BE2C (cell line): ENCODE results near the gene DAGLB.
"Not testable (repeated sequence)": the region's sequence is repeated elsewhere in the genome, so short reads cannot be mapped to it uniquely, and the experiment has no call there.

Experiments used
- DNase-seq: peaks from one replicate; pipeline ENCODE4 v3.0.0-alpha.2; 2020
- H3K27me3 ChIP-seq: fragments of 250-450 bp; sonication (Bioruptor Pico); 2 replicates; pipeline ENCODE4 v1.5.1; 2020; ENCODE audit warnings: mild to moderate bottlenecking
- H3K36me3 ChIP-seq: fragments of 250-450 bp; sonication (Bioruptor Pico); 2 replicates; pipeline ENCODE4 v1.5.1; 2020; ENCODE audit warnings: mild to moderate bottlenecking
- H3K4me1 ChIP-seq: fragments of 250-450 bp; sonication (Bioruptor Pico); 2 replicates; pipeline ENCODE4 v1.5.1; 2020
- H3K4me3 ChIP-seq: 2 replicates; pipeline ENCODE4 v1.5.1; 2011; ENCODE audit warnings: low read depth, low read length
- H3K9me3 ChIP-seq: fragments of 250-450 bp; sonication (Bioruptor Pico); 2 replicates; pipeline ENCODE4 v1.5.1; 2020
- CTCF ChIP-seq: IDR thresholded peaks from 2 replicates; pipeline ENCODE4 v1.5.1; 2012; ENCODE audit warnings: mild to moderate bottlenecking, low read depth, low read length

DAGLB gene

GRCh38 chr7:6399351-6399750, 48.4 kb downstream of the DAGLB start:
- Histone ChIP-seq H3K4me3 (no peak overlapping the region), H3K36me3 (peaks cover 57% of the 10 kb centered on the region), H3K4me1 (no peaks in the 10 kb centered on the region), H3K9me3 (no peaks in the 10 kb centered on the region), H3K27me3 (no peaks in the 10 kb centered on the region)
- no peak for TF ChIP-seq CTCF
- DNase-seq: no peak

GRCh38 chr7:6398943-6399342, 48.8 kb downstream of the DAGLB start:
- Histone ChIP-seq H3K4me1 (no peaks in the 10 kb centered on the region), H3K27me3 (no peaks in the 10 kb centered on the region), H3K36me3 (peaks cover 59% of the 10 kb centered on the region), H3K9me3 (no peaks in the 10 kb centered on the region), H3K4me3 (no peak overlapping the region)
- DNase-seq: no peak
- TF ChIP-seq CTCF: no peak

DNA sequence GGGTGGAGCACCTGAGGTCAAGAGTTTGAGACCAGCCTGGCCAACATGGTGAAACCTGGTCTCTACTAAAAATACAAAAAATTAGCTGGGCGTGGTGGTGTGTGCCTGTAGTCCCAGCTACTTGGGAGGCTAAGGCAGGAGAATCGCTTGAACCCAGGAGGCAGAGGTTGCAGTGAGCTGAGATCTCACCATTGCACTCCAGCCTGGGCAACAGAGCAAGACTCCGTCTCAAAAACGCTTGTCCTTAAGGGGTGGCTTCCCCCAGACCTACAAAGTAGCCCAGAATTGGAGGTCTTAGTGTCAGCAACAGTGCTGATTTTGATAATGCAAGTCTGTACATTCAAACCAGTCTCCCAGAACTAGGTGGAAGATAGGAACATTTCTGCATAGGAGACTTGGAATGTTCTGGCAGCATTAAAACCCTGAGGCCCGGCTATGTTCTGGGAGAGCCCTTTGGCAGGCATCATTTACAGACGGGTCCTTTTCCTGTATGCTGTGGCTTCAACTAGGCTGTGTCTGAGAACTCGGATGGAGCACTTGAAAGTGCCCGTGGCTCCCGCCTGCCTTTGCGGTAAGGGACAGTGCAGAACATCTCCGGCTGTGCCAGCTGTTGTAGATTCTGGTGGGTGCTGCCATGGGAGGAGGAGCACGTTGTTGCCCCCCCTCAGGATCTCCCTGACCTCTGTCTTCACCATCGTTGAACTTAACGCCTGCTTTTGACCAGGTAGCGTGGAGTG, 49.8 kb downstream of the DAGLB start:
- H3K4me3 ChIP-seq, H3K4me1 ChIP-seq, H3K9me3 ChIP-seq, DNase-seq, H3K27me3 ChIP-seq: not testable (repeated sequence)
- peaks cover 59% of the 10 kb centered on the region for H3K36me3 ChIP-seq

DNA sequence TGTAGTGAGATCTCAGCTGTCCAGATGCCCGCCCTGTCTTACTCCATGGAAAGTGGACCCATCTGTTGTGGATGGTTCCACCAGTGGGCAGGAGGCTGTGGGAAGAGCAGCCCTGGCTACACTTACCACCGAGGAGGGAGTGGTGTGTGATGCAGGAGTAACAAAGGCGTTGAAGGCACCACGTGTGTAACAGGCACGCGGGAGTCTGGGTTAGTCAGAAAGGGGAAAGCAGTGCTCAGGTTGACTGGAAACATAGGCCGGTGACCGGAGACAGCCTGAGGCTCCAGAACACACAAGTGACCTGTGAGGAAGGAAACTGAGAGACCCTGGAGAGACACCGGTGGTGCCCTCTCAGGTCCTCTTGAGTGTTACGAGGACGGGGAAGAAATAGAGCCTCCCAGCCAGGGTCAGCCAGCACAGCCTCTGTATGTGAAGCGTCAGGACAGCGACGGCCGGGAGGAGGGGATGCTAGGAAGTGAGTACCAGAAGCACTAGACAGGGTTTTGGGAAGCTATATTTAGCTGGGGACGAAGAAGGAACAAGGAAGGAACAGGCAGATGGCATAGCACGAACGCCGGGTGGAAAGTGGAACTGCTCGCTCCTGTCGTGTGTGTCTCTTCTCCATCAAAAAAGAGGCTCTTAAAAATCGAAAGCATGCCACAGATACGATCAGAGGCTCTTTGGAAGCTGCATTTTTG, 51.7 kb downstream of the DAGLB start:
- Histone ChIP-seq H3K9me3 (no peaks in the 10 kb centered on the region), H3K4me3 (no peak overlapping the region), H3K27me3 (no peaks in the 10 kb centered on the region), H3K4me1 (no peaks in the 10 kb centered on the region), H3K36me3 (peaks cover 62% of the 10 kb centered on the region)
- no peak for TF ChIP-seq CTCF
- DNase-seq: no peak

GRCh38 chr7:6394114-6394513, 53.6 kb downstream of the DAGLB start:
- no peak overlapping the region for H3K4me3 ChIP-seq
- peaks cover 68% of the 10 kb centered on the region for H3K36me3 ChIP-seq
- DNase-seq: no peak
- TF ChIP-seq CTCF: no peak
- H3K9me3 ChIP-seq: no peaks in the 10 kb centered on the region
- H3K27me3 ChIP-seq: no peaks in the 10 kb centered on the region
- no peaks in the 10 kb centered on the region for H3K4me1 ChIP-seq

GRCh38 chr7:6393667-6394056, 54.1 kb downstream of the DAGLB start:
- TF ChIP-seq CTCF: no peak
- Histone ChIP-seq H3K9me3 (no peaks in the 10 kb centered on the region), H3K36me3 (peaks cover 70% of the 10 kb centered on the region), H3K27me3 (no peaks in the 10 kb centered on the region), H3K4me1 (no peaks in the 10 kb centered on the region), H3K4me3 (no peak overlapping the region)
- no peak for DNase-seq
